GF-D8 (cell line): Measurements from ENCODE around the gene ZBTB8A.
"Not testable (repeated sequence)": the region's sequence is repeated elsewhere in the genome, so short reads cannot be mapped to it uniquely, and the experiment has no call there.

Experiments
- DNase-seq: peaks from one replicate; lab custom pipeline; 2025; lab: John Stamatoyannopoulos, UW

ZBTB8A gene

GRCh38 chr1:32536764-32537163 is 2.5 kb upstream of the ZBTB8A start:
- DNase-seq, result no peak

GRCh38 chr1:32539584-32540571 is 651 bp downstream of the ZBTB8A start:
- no peak for DNase-seq

- DNase-seq, result no peak
Observed at GRCh38 chr1:32540605-32541004, 1.4 kb downstream of the ZBTB8A start.

- DNase-seq, result no peak
Observed at GRCh38 chr1:32541064-32541566, 1.9 kb downstream of the ZBTB8A start.

GRCh38 chr1:32546611-32547010 is 7.4 kb downstream of the ZBTB8A start:
- no peak for DNase-seq

- DNase-seq, result no peak
Observed at GRCh38 chr1:32549616-32550015, 10.4 kb downstream of the ZBTB8A start.

GRCh38 chr1:32554288-32554687 is 15.1 kb downstream of the ZBTB8A start:
- DNase-seq, result no peak

- not testable (repeated sequence) for DNase-seq
Observed at GRCh38 chr1:32557035-32557434, 17.8 kb downstream of the ZBTB8A start.

GRCh38 chr1:32557812-32558211 is 18.6 kb downstream of the ZBTB8A start:
- DNase-seq, result no peak

- DNase-seq, result no peak
Observed at GRCh38 chr1:32568929-32569328, 29.7 kb downstream of the ZBTB8A start.

- no peak for DNase-seq
Observed at GRCh38 chr1:32580348-32581017, 41.3 kb downstream of the ZBTB8A start.

- DNase-seq, result no peak
Observed at GRCh38 chr1:32592943-32593342, 53.7 kb downstream of the ZBTB8A start.

GRCh38 chr1:32600034-32600433 is 60.8 kb downstream of the ZBTB8A start:
- DNase-seq, result no peak

GRCh38 chr1:32605711-32606424 is 66.6 kb downstream of the ZBTB8A start:
- DNase-seq, result no peak

GRCh38 chr1:32606565-32607371 is 67.5 kb downstream of the ZBTB8A start:
- no peak for DNase-seq

- no peak for DNase-seq
Observed at GRCh38 chr1:32609180-32609579, 70.0 kb downstream of the ZBTB8A start.

GRCh38 chr1:32611859-32612188 is 72.6 kb downstream of the ZBTB8A start:
- no peak for DNase-seq

- DNase-seq, result no peak
Observed at GRCh38 chr1:32612189-32612881, 73.1 kb downstream of the ZBTB8A start.

GRCh38 chr1:32613472-32613871 is 74.2 kb downstream of the ZBTB8A start:
- no peak for DNase-seq

- no peak for DNase-seq
Observed at GRCh38 chr1:32618673-32619221, 79.5 kb downstream of the ZBTB8A start.
